Measurements from ENCODE around the gene EEFSEC. TPM values are rescaled to one million over a fixed set of nuclear protein-coding genes. Genes with fewer than 3 reads are reported as not detected.
A peak's percentile ranks its signal among the peaks of the same experiment; 100 is the strongest.

The EEFSEC gene
- total RNA-seq, 1 donor from 2014 or later: 16.2 TPM

- Histone ChIP-seq H3K4me1 (no peaks in the 10 kb centered on the region), H3K27ac (no peak overlapping the region), H3K36me3 (no peaks in the 10 kb centered on the region), H3K4me3 (no peak overlapping the region), H3K27me3 (no peaks in the 10 kb centered on the region), H3K9me3 (no peaks in the 10 kb centered on the region)
- no peak for TF ChIP-seq CTCF (IDR thresholded peaks at IDR 0.05)
- no peak for DNase-seq (ENCODE audit: low spot score in 2 of 2)
- intact Hi-C loops (cut with DNase I): no loop called here
Observed at GRCh38 chr3:128313935-128314334, 160.7 kb downstream of the EEFSEC start.

- Histone ChIP-seq H3K27me3 (no peaks in the 10 kb centered on the region), H3K36me3 (peaks cover 0 to 5% of the 10 kb centered on the region in 2 donors), H3K4me3 (no peak overlapping the region), H3K27ac (no peak overlapping the region), H3K4me1 (no peaks in the 10 kb centered on the region), H3K9me3 (no peaks in the 10 kb centered on the region)
- intact Hi-C loops (cut with DNase I): no loop called here
- no peak for TF ChIP-seq CTCF (IDR thresholded peaks at IDR 0.05)
- DNase-seq (ENCODE audit: low spot score in 2 of 2): peak in 1 of 2 donors; percentile 3
Observed at GRCh38 chr3:128315313-128315712, 162.0 kb downstream of the EEFSEC start.

GRCh38 chr3:128316481-128316891 lies 163.2 kb downstream of the EEFSEC start:
- intact Hi-C loops (cut with DNase I): no loop called here
- H3K4me3 ChIP-seq: no peak overlapping the region
- H3K27ac ChIP-seq: no peak overlapping the region
- DNase-seq (ENCODE audit: low spot score in 2 of 2): peak in 1 of 2 donors; percentile 49
- TF ChIP-seq CTCF (IDR thresholded peaks at IDR 0.05): no peak
- H3K9me3 ChIP-seq: no peaks in the 10 kb centered on the region
- H3K4me1 ChIP-seq: no peaks in the 10 kb centered on the region
- H3K36me3 ChIP-seq: peaks cover 0 to 5% of the 10 kb centered on the region in 2 donors
- H3K27me3 ChIP-seq: no peaks in the 10 kb centered on the region

GRCh38 chr3:128317101-128317697 lies 163.9 kb downstream of the EEFSEC start:
- no peaks in the 10 kb centered on the region for H3K9me3 ChIP-seq
- H3K27ac ChIP-seq: no peak overlapping the region
- H3K4me3 ChIP-seq: no peak overlapping the region
- TF ChIP-seq CTCF (IDR thresholded peaks at IDR 0.05): no peak
- peaks cover 0 to 5% of the 10 kb centered on the region in 2 donors for H3K36me3 ChIP-seq
- intact Hi-C loops (cut with DNase I): no loop called here
- DNase-seq (ENCODE audit: low spot score in 2 of 2): no peak
- no peaks in the 10 kb centered on the region for H3K27me3 ChIP-seq
- no peaks in the 10 kb centered on the region for H3K4me1 ChIP-seq

- Histone ChIP-seq H3K4me1 (no peaks in the 10 kb centered on the region), H3K27me3 (no peaks in the 10 kb centered on the region), H3K4me3 (no peak overlapping the region), H3K27ac (no peak overlapping the region), H3K36me3 (peaks cover 0 to 5% of the 10 kb centered on the region in 2 donors), H3K9me3 (no peaks in the 10 kb centered on the region)
- intact Hi-C loops (cut with DNase I): no loop called here
- DNase-seq (ENCODE audit: low spot score in 2 of 2): peak in 1 of 2 donors; percentile 58
- no peak for TF ChIP-seq CTCF (IDR thresholded peaks at IDR 0.05)
Observed at GRCh38 chr3:128317698-128318231, 164.5 kb downstream of the EEFSEC start.
